ENCODE data around the gene PLAC8L1. TPM values are rescaled to one million over a fixed set of nuclear protein-coding genes. Genes with fewer than 3 reads are reported as not detected.

The PLAC8L1 gene
- total RNA-seq, 1 experiment from 2014 or later = 0.49 TPM

- BruUV-seq (replicated peaks) = no TSS peak
- intact Hi-C loops (cut with micrococcal nuclease; ENCODE audit: unreplicated experiment) (no loop called here), in situ Hi-C loops (cut with HindIII; ENCODE audit: low pct_unique_long_range_greater_than_20kb, low sequenced_read_pairs) (no loop called here)
- POLR2A ChIA-PET = no interaction called here
- Histone ChIP-seq H3K27me3 (ENCODE audit: control insufficient read depth, insufficient read depth, low read length) (no peaks in the 10 kb centered on the region), H3K4me1 (ENCODE audit: control insufficient read depth, insufficient read depth, low read length) (no peaks in the 10 kb centered on the region), H3K36me3 (ENCODE audit: control insufficient read depth, insufficient read depth, low read length) (no peaks in the 10 kb centered on the region), H3K4me3 (ENCODE audit: low read depth in 2 of 2, low read length in 2 of 2) (no peak overlapping the region), H3K9me3 (ENCODE audit: control insufficient read depth, insufficient read depth, low read depth, low read length) (no peaks in the 10 kb centered on the region), H3K27ac (ENCODE audit: low read length) (no peak overlapping the region)
- ATAC-seq (no peak), DNase-seq (ENCODE audit: low read depth, low spot score) (no peak)
- TF ChIP-seq POLR2AphosphoS5 (IDR thresholded peaks at IDR 0.05; ENCODE audit: low read depth, low read length) (no peak), SIN3A (IDR thresholded peaks at IDR 0.05; ENCODE audit: borderline replicate concordance, insufficient read depth, low read depth, low read length) (no peak), TCF7L2 (IDR thresholded peaks at IDR 0.05; ENCODE audit: low read depth, low read length) (no peak), CTCF (IDR thresholded peaks at IDR 0.05) (no peak), REST (IDR thresholded peaks at IDR 0.05; ENCODE audit: insufficient read depth in 1 of 2, low read depth in 2 of 2, low read length in 1 of 2) (no peak)
- CTCF ChIA-PET = no interaction called here
Observed at GRCh38 chr5:146088098-146088497, 17.3 kb downstream of the PLAC8L1 start.

- BruUV-seq (replicated peaks) = no TSS peak
- ChIA-PET POLR2A (no interaction called here), CTCF (no interaction called here)
- H3K36me3 ChIP-seq (ENCODE audit: control insufficient read depth, insufficient read depth, low read length) = no peaks in the 10 kb centered on the region
- no peak for ATAC-seq
- no peaks in the 10 kb centered on the region for H3K9me3 ChIP-seq (ENCODE audit: control insufficient read depth, insufficient read depth, low read depth, low read length)
- no peaks in the 10 kb centered on the region for H3K27me3 ChIP-seq (ENCODE audit: control insufficient read depth, insufficient read depth, low read length)
- H3K4me1 ChIP-seq (ENCODE audit: control insufficient read depth, insufficient read depth, low read length) = no peaks in the 10 kb centered on the region
- no peak for DNase-seq (ENCODE audit: low read depth, low spot score)
- TF ChIP-seq POLR2AphosphoS5 (IDR thresholded peaks at IDR 0.05; ENCODE audit: low read depth, low read length) (no peak), TCF7L2 (IDR thresholded peaks at IDR 0.05; ENCODE audit: low read depth, low read length) (no peak), CTCF (IDR thresholded peaks at IDR 0.05) (no peak), REST (IDR thresholded peaks at IDR 0.05; ENCODE audit: insufficient read depth in 1 of 2, low read depth in 2 of 2, low read length in 1 of 2) (no peak), SIN3A (IDR thresholded peaks at IDR 0.05; ENCODE audit: borderline replicate concordance, insufficient read depth, low read depth, low read length) (no peak)
- H3K4me3 ChIP-seq (ENCODE audit: low read depth in 2 of 2, low read length in 2 of 2) = no peak overlapping the region
- intact Hi-C loops (cut with micrococcal nuclease; ENCODE audit: unreplicated experiment) (no loop called here), in situ Hi-C loops (cut with HindIII; ENCODE audit: low pct_unique_long_range_greater_than_20kb, low sequenced_read_pairs) (no loop called here)
- H3K27ac ChIP-seq (ENCODE audit: low read length) = no peak overlapping the region
Observed at GRCh38 chr5:146084376-146084775, 21.0 kb downstream of the PLAC8L1 start.

Measured in Panc1 (cell line).